HG03571 (cell line): ENCODE measurements around the gene TPD52L2.
"Not testable (repeated sequence)": the region's sequence is repeated elsewhere in the genome, so short reads cannot be mapped to it uniquely, and the experiment has no call there.

Experiments used
- ATAC-seq: cut with Tn5 transposase; IDR thresholded peaks from one replicate; pipeline ENCODE4 v1.9.1; 2021; ENCODE audit not compliant: unreplicated experiment

TPD52L2 gene

GRCh38 chr20:63878899-63879663, 14.0 kb downstream of the TPD52L2 start:
- no peak for ATAC-seq

- not testable (repeated sequence) for ATAC-seq
These were observed 15.8 kb downstream of the TPD52L2 start for GRCh38 chr20:63880901-63881300.

DNA sequence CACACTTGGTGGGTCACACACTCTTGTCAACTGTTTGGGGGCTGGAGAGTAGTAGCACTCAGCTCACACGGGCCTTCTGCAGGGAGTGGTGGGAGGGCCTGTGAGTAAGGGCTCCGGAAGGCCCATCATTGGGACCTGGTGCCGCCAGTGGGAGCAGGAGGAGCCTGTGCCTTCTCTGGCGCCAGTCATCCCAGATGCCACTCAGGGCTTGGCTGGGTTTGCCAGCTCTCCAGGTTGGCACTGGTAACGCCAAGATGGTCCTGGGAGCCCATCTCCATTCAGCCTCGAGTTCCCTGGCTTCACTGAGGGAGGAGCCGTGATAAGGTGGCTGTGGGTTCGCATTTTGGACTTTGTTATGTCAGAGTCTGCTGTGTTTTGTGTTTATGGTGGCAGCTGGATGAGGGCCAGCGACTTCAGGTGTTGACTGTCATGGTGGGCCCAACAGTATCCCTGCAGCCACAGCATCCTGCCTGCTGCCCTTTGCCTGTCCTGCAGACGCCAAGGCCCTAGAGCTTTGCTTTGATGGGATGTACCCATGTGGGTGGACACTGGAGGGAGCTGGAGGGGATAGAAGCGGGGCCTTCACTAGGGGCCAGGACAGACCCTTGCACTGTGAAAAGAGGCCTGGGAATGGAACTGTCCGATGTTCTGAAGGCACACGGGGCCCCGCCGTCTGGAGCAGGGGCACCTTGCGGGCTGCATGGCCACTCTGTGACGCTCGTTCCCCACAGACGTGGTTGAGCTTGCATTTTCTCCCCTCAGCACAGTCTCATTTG, 16.6 kb downstream of the TPD52L2 start:
- no peak for ATAC-seq

DNA sequence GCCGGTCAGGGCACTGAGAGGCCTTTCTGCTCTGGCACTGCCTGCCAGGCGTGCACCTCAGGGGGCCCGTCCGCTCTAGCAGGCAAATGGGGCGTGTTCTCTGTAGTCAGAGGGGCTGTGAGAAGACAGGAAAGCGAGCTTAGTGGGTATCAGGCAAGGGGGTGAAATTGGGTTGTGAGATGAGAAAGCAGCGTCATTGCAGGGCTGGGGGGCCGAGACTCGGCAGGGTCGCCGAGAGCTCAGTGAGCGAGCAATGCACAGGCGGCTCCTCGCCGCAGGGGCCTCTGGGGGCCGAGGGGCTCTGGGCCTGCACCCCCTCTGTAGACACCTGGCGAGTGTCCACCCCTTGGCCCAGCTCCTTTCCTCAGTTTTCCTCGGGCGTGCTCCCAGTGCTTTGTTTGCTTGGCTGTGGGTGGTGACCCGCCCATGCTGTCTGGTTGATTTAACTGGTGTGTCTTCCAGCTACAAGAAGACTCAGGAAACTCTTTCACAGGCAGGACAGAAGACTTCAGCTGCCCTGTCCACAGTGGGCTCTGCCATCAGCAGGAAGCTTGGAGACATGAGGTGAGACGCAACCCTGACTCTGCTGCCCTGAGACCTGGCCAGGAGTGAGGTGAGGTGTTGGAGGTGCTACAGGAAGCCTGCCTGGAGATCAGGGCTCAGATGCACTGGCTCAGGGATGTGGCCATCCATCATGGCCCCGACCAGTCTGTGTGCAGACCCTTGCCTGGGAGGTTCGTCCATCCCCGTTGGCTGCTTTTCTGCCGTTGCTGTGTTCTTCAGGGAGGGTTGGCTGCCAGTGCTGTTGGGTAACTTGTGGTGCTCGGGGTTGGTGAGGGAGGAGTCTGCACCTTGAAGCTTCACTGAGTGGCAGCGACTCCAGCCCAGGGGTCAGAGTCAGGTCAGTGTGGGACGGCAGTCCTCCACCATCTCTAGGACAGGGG, 17.5 kb downstream of the TPD52L2 start:
- ATAC-seq, result no peak

DNA sequence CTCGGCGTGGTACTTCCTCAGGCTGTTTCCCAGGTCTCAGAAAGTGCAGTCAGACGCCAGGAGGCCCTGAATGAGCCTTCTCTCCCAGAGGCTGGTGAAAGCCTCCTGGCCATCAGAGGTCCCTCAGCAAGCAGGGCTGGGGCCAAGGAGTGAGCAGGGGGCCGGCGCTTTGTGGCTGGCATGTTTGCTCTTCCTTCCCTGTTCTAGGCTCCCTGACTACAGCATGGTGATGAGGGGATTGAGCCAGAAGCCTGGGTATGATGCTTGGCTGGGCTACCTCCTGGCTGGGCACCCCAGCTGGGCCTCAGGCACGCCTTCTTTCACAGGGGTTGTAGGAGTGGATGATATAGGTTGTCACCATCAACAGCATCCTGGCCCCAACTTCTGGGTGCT, 18.1 kb downstream of the TPD52L2 start:
- no peak for ATAC-seq

DNA sequence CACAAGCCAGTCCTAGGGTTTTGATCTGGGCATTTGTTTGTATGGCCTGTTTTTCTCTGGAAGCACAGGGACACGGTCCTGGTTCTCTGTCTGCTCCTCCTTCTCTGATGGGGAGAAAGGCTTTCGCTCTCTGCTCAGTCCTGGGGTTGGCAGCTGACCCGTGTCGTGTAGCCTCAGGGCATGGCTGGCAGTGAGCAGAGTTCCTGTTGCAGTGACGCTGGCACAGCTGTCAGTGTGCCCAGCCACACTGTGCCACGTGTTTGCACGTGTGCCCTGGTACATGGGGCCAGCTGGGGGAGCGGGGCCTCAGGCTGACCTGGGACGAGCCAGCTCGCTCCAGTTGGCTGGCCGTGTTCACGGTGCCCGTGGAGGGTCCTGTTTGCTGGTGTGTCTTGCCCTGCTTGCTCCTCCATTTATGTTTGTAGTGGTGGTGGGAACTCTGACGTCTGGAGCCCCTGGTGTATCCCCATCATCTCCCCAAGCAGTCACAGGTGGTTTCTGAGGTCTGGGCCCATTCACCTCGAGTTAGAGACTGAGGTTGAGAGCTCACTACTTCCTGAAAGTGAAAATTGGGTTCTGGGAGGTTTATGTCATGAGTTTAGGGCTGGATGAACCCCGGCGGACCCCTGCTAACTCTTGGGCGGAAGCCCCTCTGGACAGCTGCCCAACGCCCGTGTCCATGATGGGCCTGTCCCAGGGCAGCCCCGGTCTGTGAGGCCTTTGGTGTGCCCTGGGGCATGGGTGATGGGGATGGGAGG, 19.6 kb downstream of the TPD52L2 start:
- no peak for ATAC-seq

- ATAC-seq, result no peak
These were observed 20.4 kb downstream of the TPD52L2 start for GRCh38 chr20:63885264-63886053.

DNA sequence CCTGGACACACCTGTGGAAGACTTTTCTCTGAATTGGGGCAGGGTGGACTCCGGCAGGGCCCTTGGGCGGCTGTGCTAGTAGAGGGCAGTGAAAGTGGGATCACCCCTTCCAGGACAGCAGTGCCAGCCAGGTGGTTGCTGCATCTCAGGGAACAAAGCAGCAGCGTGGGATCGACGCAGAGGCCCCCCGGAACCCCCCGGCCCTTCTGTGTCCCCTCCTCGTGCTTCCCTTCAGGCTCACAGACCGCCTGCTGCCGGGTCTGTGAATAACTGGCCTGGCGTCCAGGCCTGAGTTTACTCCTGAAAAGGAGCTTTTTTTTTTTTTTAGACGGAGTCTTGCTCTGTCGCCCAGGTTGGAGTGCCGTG, 21.0 kb downstream of the TPD52L2 start:
- ATAC-seq, result no peak

DNA sequence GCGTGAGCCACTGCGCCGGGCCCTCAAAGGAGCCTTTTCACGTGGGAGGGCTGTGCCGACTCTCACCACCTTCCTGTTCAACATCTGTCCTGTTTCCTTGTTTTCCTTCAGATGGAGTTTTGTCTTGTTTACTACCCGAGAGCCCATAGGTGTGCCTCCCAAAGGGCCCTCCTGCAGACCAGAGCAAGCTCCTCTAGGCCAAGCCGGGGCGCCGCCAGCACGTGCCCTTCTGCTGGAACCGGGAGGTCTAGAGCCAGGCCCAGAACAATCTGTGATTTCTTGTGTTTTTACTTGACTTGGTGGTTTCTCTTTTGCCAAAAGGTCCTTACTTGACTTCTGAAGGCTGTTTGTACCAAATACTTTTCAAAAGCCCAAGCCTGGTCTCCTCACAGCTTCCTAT, 21.9 kb downstream of the TPD52L2 start:
- no peak for ATAC-seq

GRCh38 chr20:63889241-63890200, 24.5 kb downstream of the TPD52L2 start:
- no peak for ATAC-seq

GRCh38 chr20:63890201-63890576, 25.1 kb downstream of the TPD52L2 start:
- ATAC-seq, result no peak

DNA sequence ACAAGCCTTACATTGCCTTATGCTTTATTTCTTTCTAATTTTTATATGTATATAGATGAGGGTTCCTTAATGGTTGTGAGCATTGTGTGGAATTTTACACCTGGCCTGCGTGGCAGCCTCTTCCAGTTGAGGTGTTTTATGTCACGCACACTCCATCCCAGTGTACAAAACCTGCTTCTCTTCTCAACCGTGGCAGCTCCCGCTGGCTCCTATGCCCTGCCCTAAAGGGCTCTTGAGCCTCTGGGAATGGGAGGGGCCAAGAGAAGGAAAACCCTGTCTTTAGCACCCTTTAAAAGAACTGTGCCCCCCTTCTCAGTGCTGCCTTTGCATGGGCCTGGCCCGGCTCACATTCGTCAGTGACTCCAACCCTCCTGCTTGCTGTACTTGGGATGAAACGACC, 25.5 kb downstream of the TPD52L2 start:
- ATAC-seq, result no peak

DNA sequence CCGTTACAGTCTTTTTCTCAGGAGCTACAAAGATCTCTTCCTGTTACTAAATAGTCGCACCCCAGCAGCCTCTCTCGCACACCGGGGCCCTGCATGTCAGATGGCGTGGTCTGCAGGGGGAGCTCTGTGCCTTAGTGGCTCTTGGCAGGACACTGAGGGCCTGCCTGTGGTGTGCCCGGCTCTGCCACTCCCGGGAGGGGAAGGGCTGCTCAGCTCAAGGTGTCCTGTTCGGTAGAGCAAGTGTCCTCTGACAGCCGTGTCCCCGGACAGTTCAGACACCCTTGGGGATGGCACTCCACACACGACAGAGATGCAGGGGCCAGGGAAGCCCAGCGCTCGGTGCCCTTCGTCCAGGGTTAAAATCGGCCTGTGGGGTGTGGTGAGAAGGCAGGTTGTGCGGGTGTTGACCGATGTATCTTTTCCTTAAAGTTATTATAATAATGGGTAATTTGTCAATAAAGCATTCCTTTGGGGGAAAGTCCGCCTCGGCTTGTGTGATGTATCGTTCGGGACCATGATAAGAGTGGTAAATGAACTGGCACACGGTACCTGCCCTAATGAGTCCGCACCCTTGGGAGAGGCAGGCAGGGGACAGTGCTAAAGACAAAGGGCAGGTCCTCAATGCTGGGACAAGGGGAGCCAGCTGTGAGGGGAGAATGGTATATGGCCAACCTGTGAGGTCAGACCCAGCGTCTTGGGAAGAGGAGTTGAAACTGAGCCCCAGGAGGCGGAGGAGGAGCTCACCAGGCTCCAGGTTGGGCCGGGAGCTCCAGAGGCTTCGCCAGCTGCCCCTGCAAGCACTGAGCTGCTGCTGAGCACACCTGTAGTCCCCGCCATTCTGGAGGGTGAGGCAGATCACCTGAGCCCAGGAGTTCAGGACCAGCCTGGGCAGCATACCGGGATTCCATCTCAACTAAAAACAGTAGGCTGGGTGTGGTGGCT, 26.3 kb downstream of the TPD52L2 start:
- ATAC-seq, result no peak

DNA sequence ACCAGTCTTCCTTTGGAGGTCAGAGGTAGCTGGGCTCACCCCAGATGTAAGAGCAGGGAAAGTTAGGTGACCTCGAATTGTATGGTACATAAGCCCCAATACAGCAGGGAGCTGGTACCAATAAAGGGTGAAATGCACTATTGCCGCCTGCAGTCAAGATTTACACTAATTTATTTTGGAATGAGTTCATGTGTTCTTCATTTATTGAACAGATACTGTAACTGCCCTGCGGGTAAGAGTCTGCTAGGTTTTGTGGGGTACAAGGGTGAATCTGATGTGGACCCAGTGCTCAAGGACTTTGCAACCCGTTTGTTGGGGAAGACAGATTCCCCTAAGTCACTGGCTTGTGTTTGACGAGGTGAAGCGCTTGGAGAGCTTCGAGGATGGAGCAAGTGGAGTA, 27.3 kb downstream of the TPD52L2 start:
- ATAC-seq, result no peak

DNA sequence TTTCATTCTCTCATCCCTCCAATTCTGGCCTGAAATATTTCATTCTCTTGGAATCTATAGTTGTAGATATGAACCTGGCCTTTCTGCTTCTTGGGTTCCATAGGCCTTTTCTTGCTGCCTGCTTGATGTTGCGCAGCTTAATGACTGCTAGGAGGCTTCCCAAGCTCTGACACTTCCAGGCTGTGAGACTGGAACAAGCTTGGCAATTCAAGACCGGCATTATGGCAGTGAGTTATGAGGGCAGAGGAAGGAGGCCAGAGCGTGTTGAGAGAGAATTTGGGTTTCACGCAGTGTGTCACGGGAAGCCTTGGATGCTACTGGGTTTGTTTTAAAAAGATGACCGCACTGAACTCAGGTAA, 28.9 kb downstream of the TPD52L2 start:
- ATAC-seq, result no peak

DNA sequence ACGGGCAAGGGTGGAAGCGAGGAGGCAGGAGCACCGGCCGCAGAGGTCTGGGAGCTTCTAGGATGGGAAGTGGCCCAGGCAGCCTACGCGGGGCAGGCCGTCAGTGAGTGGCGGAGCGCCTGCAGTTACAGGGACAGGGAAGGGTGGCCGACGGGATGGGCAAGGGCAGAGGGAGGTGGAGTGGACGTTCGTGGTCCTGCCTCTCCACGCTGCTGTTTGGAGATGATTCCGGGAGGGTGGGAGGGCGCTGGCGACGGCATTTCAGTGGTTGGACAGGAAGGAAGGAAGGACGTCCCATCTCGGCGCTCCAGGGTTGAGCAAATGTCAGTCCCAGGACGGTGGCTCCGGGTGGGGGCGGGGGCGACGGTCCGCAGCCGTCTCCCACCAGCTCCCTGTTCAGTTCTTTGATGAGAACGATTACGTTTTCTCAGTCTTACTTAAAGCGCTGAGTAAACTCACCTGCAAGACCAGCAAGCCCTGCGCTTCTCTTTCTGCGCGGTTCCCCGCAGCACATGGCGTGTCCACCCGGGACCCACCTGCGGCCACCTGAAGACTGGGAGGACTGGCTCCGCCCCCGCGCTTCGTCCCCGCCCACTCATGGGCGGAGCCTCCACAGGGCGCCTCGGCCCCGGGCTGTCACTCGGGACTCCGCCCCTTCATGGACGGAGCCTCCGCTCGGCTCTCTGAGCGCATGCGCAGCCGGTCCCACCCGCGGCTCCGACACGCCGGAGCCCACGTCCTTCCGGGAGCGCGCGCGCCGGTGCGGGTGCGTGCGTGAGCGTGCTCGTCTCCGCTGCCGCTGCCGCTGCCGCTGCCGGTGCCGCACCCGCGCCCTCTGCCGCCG, 29.5 kb downstream of the TPD52L2 start, which contains the start of gene DNAJC5:
TSS of gene DNAJC5 (plus strand) at position 769 of the 844 bp plus-strand sequence. CDS start 33,220 bp downstream, outside the sequence.
- ATAC-seq, result peak; percentile 65
